Neural progenitor cell (in vitro differentiated cells): ENCODE data around the gene MACROD1.

ENCODE experiments used
- CTCF ChIP-seq: fragments of 200-600 bp; sonication (generic); IDR thresholded peaks from 2 replicates; pipeline ENCODE4 v1.5.1; 2017; ENCODE audit warnings: antibody characterized with exemption, mild to moderate bottlenecking
- EZH2phosphoT487 ChIP-seq: fragments of 200-600 bp; sonication (generic); IDR thresholded peaks from 2 replicates; pipeline ENCODE4 v1.6.1; 2017; ENCODE audit warnings: antibody characterized with exemption

DNA sequence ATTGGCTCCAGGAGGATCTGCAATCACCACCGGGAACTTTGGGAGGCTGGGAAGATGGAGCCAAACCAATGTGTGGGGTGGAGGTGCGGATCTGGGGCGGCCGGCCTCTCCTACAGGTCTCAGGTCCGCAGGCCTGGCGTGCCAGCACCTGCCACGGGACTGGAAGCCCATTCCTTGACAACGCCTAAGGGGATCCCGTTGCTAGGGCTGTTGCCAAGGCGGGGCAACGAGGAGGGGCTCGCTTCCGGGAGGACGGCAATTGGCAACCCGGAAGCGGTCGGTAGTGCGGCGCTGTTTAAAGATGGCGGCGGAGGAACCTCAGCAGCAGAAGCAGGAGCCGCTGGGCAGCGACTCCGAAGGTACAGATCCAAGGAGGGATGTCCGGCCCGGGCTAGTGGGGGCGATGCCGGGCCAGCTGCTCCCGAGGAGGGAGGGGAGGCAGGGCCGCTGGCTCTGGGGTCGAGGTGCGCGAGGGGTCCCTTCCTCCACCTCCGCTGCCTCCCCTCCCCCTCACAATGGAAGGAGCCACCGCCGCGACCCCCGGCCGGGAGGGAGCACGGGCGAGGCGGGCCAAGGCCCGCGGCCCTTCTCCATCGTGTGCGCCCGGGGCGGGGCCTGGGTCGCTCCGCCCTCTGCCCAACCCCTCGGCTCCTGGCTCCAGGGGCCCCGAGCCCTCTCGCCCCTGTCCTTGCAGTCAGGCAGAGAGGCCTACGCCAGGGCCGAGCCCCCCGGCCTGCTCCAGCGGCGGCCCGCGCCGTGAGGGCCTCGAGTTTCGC, 179.6 kb downstream of the MACROD1 start, which contains the start of gene OTUB1:
- TF ChIP-seq CTCF (no peak), EZH2phosphoT487 (no peak)
